OCI-LY3 (cell line): ENCODE data around the gene OR52D1.

Experiments
- H2AFZ ChIP-seq: fragments of 200-600, 300-600 bp; shearing (Covaris generic); 2 replicates; pipeline ENCODE4 v1.6.0; 2014; ENCODE audit warnings: antibody characterized with exemption, low read depth, low read length
- H3K27ac ChIP-seq: fragments of 200-600, 300-600 bp; sonication (generic); 2 replicates; pipeline ENCODE4 v1.5.1; 2014; ENCODE audit warnings: mild to moderate bottlenecking, low read length, moderate library complexity, mixed read lengths
- H3K27me3 ChIP-seq: fragments of 200-600, 300-600 bp; sonication (generic); 2 replicates; pipeline ENCODE4 v1.6.1; 2014; ENCODE audit warnings: low read depth, low read length, mixed read lengths
- H3K36me3 ChIP-seq: fragments of 200-600, 300-600 bp; sonication (generic); replicated peaks from 2 replicates; pipeline ENCODE3; 2014; ENCODE audit warnings: low read depth, low read length, mixed read lengths
- H3K4me1 ChIP-seq: fragments of 300-600, 200-600 bp; sonication (generic); 2 replicates; pipeline ENCODE4 v1.6.1; 2014; ENCODE audit warnings: low read length, mixed read lengths
- H3K4me2 ChIP-seq: fragments of 200-600, 300-600 bp; sonication (generic); 2 replicates; pipeline ENCODE4 v1.6.1; 2014; ENCODE audit warnings: low read length, mixed read lengths
- H3K4me3 ChIP-seq: fragments of 300-600, 200-600 bp; sonication (generic); 2 replicates; pipeline ENCODE4 v1.5.1; 2014; ENCODE audit warnings: antibody characterized with exemption, mild to moderate bottlenecking, low read length, moderate library complexity
- H3K79me2 ChIP-seq: fragments of 300-600, 200-600 bp; shearing (Covaris generic); 2 replicates; pipeline ENCODE4 v1.6.1; 2014; ENCODE audit warnings: mild to moderate bottlenecking, low read length, mixed read lengths
- H3K9ac ChIP-seq: fragments of 300-600, 200-600 bp; shearing (Covaris generic); 2 replicates; pipeline ENCODE4 v1.6.0; 2014; ENCODE audit warnings: mild to moderate bottlenecking, low read length, moderate library complexity
- H3K9me3 ChIP-seq: fragments of 200-600, 300-600 bp; shearing (Covaris generic); 2 replicates; pipeline ENCODE4 v1.6.1; 2014; ENCODE audit warnings: low read length, mixed read lengths; ENCODE audit not compliant: insufficient read depth
- H4K20me1 ChIP-seq: fragments of 200-600, 300-600 bp; sonication (generic); 2 replicates; pipeline ENCODE4 v1.6.1; 2016; ENCODE audit warnings: low read length, mixed read lengths; ENCODE audit not compliant: insufficient read depth
- EZH2phosphoT487 ChIP-seq: fragments of 200-600 bp; shearing (Covaris generic); IDR thresholded peaks from 2 replicates; pipeline ENCODE4 v1.6.1; 2018; ENCODE audit warnings: antibody characterized with exemption, mixed run types, low read depth
- TF ChIP-seq, protein P1 (sequence below): fragments of 200-600, 300-600 bp; sonication (generic); IDR thresholded peaks from 2 replicates; pipeline ENCODE4 v1.5.1; 2014; ENCODE audit warnings: antibody characterized with exemption, low read length, low read depth

OR52D1 gene

DNA sequence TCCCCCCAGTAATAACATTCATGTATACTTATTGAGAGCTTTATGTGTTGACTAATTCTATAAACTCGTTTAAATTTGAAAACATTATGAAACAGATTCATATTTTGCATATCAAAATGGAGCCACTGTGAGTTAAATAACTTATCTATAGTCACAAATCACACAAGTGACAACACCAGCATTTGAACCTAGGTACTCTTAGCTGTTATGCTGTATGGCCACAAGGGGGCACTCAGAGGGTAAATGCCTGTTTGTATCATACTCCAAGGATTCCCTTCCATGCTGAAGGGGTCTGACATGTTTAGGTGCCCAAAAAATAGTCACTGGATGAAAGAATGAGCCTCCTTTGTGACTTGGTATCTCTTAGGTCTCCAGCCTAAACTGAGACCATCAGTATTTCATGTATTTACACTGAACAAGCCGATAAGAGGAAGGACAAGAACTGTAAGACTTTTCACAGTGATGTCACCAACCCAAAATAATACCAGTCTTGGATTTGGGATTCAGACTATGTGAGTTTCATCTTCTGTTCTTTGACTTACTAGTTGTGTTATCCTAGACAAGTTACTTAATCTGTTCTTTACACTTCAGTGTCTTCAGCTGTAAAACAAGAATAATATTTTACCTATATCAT is 12.2 kb upstream of the OR52D1 start:
- Histone ChIP-seq H3K4me2 (no peak overlapping the region), H3K27ac (no peak overlapping the region), H4K20me1 (no peaks in the 10 kb centered on the region), H3K9ac (no peak overlapping the region), H3K4me3 (no peak overlapping the region), H3K9me3 (no peaks in the 10 kb centered on the region), H2AFZ (no peak overlapping the region), H3K79me2 (no peaks in the 10 kb centered on the region), H3K4me1 (no peaks in the 10 kb centered on the region), H3K36me3 (no peaks in the 10 kb centered on the region), H3K27me3 (peaks cover 21% of the 10 kb centered on the region)
- TF ChIP-seq, protein P1, sequence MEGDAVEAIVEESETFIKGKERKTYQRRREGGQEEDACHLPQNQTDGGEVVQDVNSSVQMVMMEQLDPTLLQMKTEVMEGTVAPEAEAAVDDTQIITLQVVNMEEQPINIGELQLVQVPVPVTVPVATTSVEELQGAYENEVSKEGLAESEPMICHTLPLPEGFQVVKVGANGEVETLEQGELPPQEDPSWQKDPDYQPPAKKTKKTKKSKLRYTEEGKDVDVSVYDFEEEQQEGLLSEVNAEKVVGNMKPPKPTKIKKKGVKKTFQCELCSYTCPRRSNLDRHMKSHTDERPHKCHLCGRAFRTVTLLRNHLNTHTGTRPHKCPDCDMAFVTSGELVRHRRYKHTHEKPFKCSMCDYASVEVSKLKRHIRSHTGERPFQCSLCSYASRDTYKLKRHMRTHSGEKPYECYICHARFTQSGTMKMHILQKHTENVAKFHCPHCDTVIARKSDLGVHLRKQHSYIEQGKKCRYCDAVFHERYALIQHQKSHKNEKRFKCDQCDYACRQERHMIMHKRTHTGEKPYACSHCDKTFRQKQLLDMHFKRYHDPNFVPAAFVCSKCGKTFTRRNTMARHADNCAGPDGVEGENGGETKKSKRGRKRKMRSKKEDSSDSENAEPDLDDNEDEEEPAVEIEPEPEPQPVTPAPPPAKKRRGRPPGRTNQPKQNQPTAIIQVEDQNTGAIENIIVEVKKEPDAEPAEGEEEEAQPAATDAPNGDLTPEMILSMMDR = peak; percentile 80
- no peak for TF ChIP-seq EZH2phosphoT487

DNA sequence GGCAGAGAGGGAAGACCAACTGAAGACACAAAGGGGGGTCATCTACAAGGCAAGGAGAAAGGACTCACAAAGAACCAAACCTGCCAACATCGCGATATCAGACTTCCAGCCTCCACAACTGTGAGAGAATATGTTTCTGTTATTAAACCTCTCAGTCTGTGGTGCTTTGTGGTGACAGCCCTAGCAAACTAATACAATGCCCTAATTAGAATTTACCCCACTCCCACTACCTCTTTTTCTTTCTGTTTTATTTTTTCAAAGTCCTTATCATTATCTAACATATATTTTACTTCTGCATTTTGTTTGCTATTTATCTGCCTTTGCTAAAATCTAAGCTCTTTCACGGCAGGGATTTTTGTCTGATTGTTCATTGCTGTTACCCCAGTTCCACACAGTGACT is 2.5 kb upstream of the OR52D1 start:
- H4K20me1 ChIP-seq = no peaks in the 10 kb centered on the region
- H3K27ac ChIP-seq = no peak overlapping the region
- H3K79me2 ChIP-seq = no peaks in the 10 kb centered on the region
- H3K9ac ChIP-seq = no peak overlapping the region
- H3K4me1 ChIP-seq = peaks cover 4% of the 10 kb centered on the region; the same call in 1 of the 2 replicates
- no peaks in the 10 kb centered on the region for H3K9me3 ChIP-seq
- TF ChIP-seq EZH2phosphoT487 = no peak
- TF ChIP-seq, protein P1 = no peak
- no peak overlapping the region for H3K4me2 ChIP-seq
- no peaks in the 10 kb centered on the region for H3K36me3 ChIP-seq
- 0 out of 2 replicates have a peak, but pooled peaks cover 7% of the 10 kb centered on the region for H3K27me3 ChIP-seq
- no peak overlapping the region for H3K4me3 ChIP-seq
- H2AFZ ChIP-seq = no peak overlapping the region

DNA sequence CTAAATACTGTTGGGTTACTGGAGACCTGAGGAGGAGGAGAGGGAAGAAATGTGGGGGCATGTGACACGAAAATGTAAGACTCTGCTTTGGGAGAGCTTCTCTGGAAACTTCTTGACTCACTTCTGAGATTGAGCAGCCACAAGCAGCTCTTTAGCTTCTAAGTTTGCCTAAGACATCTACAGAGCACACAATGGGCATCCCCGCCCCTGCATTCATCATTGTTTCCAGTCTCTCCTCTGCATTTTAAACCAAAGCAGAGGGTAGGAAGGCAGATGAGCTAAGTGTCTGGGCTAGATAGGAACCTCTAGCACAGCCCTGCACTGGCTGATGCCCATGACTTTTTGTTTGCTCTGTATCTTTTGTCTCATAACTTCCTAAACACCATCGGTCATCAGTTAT is 2.1 kb upstream of the OR52D1 start:
- 0 out of 2 replicates have a peak, but pooled peaks cover 7% of the 10 kb centered on the region for H3K27me3 ChIP-seq
- H2AFZ ChIP-seq = no peak overlapping the region
- H3K9me3 ChIP-seq = no peaks in the 10 kb centered on the region
- no peak overlapping the region for H3K9ac ChIP-seq
- no peaks in the 10 kb centered on the region for H3K36me3 ChIP-seq
- TF ChIP-seq, protein P1 = no peak
- TF ChIP-seq EZH2phosphoT487 = no peak
- H3K4me1 ChIP-seq = peaks cover 4% of the 10 kb centered on the region; the same call in 1 of the 2 replicates
- H3K4me2 ChIP-seq = no peak overlapping the region
- H4K20me1 ChIP-seq = no peaks in the 10 kb centered on the region
- H3K27ac ChIP-seq = no peak overlapping the region
- H3K4me3 ChIP-seq = no peak overlapping the region
- H3K79me2 ChIP-seq = no peaks in the 10 kb centered on the region

DNA sequence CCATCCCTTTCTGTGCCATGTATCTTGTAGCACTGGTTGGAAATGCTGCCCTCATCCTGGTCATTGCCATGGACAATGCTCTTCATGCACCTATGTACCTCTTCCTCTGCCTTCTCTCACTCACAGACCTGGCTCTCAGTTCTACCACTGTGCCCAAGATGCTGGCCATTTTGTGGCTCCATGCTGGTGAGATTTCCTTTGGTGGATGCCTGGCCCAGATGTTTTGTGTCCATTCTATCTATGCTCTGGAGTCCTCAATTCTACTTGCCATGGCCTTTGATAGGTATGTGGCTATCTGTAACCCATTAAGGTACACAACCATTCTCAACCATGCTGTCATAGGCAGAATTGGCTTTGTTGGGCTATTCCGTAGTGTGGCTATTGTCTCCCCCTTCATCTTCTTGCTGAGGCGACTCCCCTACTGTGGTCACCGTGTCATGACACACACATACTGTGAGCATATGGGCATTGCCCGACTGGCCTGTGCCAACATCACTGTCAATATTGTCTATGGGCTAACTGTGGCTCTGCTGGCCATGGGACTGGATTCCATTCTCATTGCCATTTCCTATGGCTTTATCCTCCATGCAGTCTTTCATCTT is 414 bp downstream of the OR52D1 start:
- TF ChIP-seq, protein P1 = no peak
- no peak for TF ChIP-seq EZH2phosphoT487
- H3K36me3 ChIP-seq = no peaks in the 10 kb centered on the region
- H3K27ac ChIP-seq = no peak overlapping the region
- no peaks in the 10 kb centered on the region for H3K9me3 ChIP-seq
- H3K4me1 ChIP-seq = peaks cover 4% of the 10 kb centered on the region; the same call in 1 of the 2 replicates
- H3K4me2 ChIP-seq = no peak overlapping the region
- no peaks in the 10 kb centered on the region for H4K20me1 ChIP-seq
- H3K27me3 ChIP-seq = 0 out of 2 replicates have a peak, but pooled peaks cover 7% of the 10 kb centered on the region
- H2AFZ ChIP-seq = no peak overlapping the region
- H3K9ac ChIP-seq = no peak overlapping the region
- no peaks in the 10 kb centered on the region for H3K79me2 ChIP-seq
- no peak overlapping the region for H3K4me3 ChIP-seq
